Cardiac muscle cell (in vitro differentiated cells and primary cell): ENCODE results near the gene SHC4. TPM values are rescaled to one million over a fixed set of nuclear protein-coding genes. Genes with fewer than 3 reads are reported as not detected.

Experiments
- DNase-seq, 2 donors: peaks; one replicate each; pipeline versions ENCODE4 v3.0.0 to v3.0.0-alpha.2; 2010 to 2017; ENCODE audit warnings: low read depth in 1 of 2, low spot score in 1 of 2
- H3K27ac ChIP-seq: fragments of 200-600 bp; sonication (generic); 2 replicates; pipeline ENCODE4 v1.5.1; 2016
- H3K27me3 ChIP-seq: fragments of 200-600 bp; sonication (generic); 2 replicates; pipeline ENCODE4 v1.6.0; 2016; ENCODE audit warnings: control low read depth
- H3K36me3 ChIP-seq: fragments of 200-600 bp; sonication (generic); 2 replicates; pipeline ENCODE4 v1.5.1; 2016; ENCODE audit warnings: control low read depth
- H3K4me1 ChIP-seq: fragments of 200-600 bp; sonication (generic); 2 replicates; pipeline ENCODE4 v1.8.1; 2017; ENCODE audit warnings: low read depth, mild to moderate bottlenecking, mixed run types
- H3K4me3 ChIP-seq: fragments of 200-600 bp; sonication (generic); 2 replicates; pipeline ENCODE4 v1.5.1; 2016; ENCODE audit warnings: mild to moderate bottlenecking
- H3K9me3 ChIP-seq: fragments of 200-600 bp; sonication (generic); 2 replicates; pipeline ENCODE4 v1.5.1; 2017; ENCODE audit warnings: low read depth, mild to moderate bottlenecking, control low read depth
- polyA plus RNA-seq: library from polyadenylated mRNA; unstranded; fragments of >200 nt; fragmentation: Nextera tagmentation; extraction: Ambion mirVana; gene quantifications from 2 replicates; pipeline ENCODE4 v1.2.1, GENCODE V29; 2016
- total RNA-seq: library from RNA; depleted of rRNA; stranded (reverse); fragments of >200 nt; gene quantifications from 2 replicates; pipeline ENCODE4 v1.2.3, GENCODE V29; 2016
- TF ChIP-seq, protein P1 (sequence below): IDR thresholded peaks from 2 replicates; pipeline ENCODE4 v1.5.1; 2012; ENCODE audit warnings: low read depth, mild to moderate bottlenecking, low read length

The SHC4 gene
- total and polyA plus RNA-seq, 2 experiments from 2014 or later: 1.3 to 1.5 TPM

GRCh38 chr15:48832648-48833047 lies 131.1 kb downstream of the SHC4 start:
- H3K27ac ChIP-seq: no peak overlapping the region
- no peak for DNase-seq
- no peak overlapping the region for H3K4me3 ChIP-seq
- no peaks in the 10 kb centered on the region for H3K9me3 ChIP-seq
- H3K36me3 ChIP-seq: no peaks in the 10 kb centered on the region
- TF ChIP-seq, protein P1, sequence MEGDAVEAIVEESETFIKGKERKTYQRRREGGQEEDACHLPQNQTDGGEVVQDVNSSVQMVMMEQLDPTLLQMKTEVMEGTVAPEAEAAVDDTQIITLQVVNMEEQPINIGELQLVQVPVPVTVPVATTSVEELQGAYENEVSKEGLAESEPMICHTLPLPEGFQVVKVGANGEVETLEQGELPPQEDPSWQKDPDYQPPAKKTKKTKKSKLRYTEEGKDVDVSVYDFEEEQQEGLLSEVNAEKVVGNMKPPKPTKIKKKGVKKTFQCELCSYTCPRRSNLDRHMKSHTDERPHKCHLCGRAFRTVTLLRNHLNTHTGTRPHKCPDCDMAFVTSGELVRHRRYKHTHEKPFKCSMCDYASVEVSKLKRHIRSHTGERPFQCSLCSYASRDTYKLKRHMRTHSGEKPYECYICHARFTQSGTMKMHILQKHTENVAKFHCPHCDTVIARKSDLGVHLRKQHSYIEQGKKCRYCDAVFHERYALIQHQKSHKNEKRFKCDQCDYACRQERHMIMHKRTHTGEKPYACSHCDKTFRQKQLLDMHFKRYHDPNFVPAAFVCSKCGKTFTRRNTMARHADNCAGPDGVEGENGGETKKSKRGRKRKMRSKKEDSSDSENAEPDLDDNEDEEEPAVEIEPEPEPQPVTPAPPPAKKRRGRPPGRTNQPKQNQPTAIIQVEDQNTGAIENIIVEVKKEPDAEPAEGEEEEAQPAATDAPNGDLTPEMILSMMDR: no peak
- no peaks in the 10 kb centered on the region for H3K4me1 ChIP-seq
- no peaks in the 10 kb centered on the region for H3K27me3 ChIP-seq

GRCh38 chr15:48828906-48829305 lies 134.8 kb downstream of the SHC4 start:
- DNase-seq: no peak
- H3K36me3 ChIP-seq: no peaks in the 10 kb centered on the region
- no peak overlapping the region for H3K27ac ChIP-seq
- H3K4me1 ChIP-seq: no peaks in the 10 kb centered on the region
- H3K9me3 ChIP-seq: no peaks in the 10 kb centered on the region
- TF ChIP-seq, protein P1: no peak
- H3K4me3 ChIP-seq: no peak overlapping the region
- no peaks in the 10 kb centered on the region for H3K27me3 ChIP-seq

DNA sequence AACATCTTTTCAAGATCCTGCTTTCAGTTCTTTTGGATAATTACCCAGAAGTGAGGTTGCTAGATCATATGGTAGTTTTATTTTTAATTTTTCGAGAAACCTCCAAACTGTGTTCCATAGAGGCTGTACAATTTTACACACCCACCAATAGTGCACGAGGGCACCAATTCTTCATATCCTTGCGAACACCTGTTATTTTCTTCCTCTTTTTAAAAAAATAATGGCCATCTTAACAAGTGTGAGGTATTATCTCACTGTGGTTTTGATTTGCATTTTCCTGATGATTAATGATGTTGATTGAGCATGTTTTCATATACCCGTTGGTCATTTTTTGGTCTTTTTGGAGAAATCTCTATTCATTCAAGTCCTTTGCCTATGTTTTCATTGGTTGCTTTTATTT lies 135.2 kb downstream of the SHC4 start:
- TF ChIP-seq, protein P1: no peak
- Histone ChIP-seq H3K27ac (no peak overlapping the region), H3K27me3 (no peaks in the 10 kb centered on the region), H3K4me1 (no peaks in the 10 kb centered on the region), H3K36me3 (no peaks in the 10 kb centered on the region), H3K4me3 (no peak overlapping the region), H3K9me3 (no peaks in the 10 kb centered on the region)
- no peak for DNase-seq

- TF ChIP-seq, protein P1: no peak
- H3K4me1 ChIP-seq: no peaks in the 10 kb centered on the region
Observed at GRCh38 chr15:48825075-48825474, 138.6 kb downstream of the SHC4 start.

GRCh38 chr15:48823706-48824105 lies 140.0 kb downstream of the SHC4 start:
- Histone ChIP-seq H3K36me3 (no peaks in the 10 kb centered on the region), H3K4me1 (no peaks in the 10 kb centered on the region), H3K27me3 (no peaks in the 10 kb centered on the region), H3K4me3 (no peak overlapping the region), H3K9me3 (no peaks in the 10 kb centered on the region), H3K27ac (no peak overlapping the region)
- TF ChIP-seq, protein P1: no peak
- DNase-seq: no peak

More at GRCh38 chr15:48825075-48825474, 138.6 kb downstream of the SHC4 start:
- Histone ChIP-seq H3K27me3 (no peaks in the 10 kb centered on the region), H3K4me3 (no peak overlapping the region), H3K27ac (no peak overlapping the region), H3K9me3 (no peaks in the 10 kb centered on the region), H3K36me3 (no peaks in the 10 kb centered on the region)
- no peak for DNase-seq

DNA sequence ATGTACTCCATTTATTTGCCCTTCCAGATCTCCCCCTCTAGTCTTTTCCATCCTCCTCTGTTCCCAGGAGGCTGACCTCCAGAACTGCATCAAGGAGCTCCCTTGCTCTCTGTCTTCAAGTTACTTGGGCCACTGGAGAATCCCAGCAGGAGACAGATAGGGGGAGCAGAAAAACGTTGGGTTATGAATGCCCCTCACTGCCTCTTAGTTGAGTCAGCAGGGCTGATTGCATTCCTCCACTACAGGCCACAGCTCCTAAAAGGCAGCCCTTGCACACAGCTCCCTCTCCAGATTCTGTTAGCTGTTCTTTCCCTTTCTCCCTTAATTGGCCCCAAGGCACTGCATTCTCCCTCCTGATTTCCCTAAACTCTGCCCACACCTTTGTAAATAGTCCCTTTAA lies 140.5 kb downstream of the SHC4 start:
- H3K4me1 ChIP-seq: no peaks in the 10 kb centered on the region
- H3K9me3 ChIP-seq: no peaks in the 10 kb centered on the region
- DNase-seq: peak in 1 of 2 donors; percentile 22
- no peak overlapping the region for H3K4me3 ChIP-seq
- H3K36me3 ChIP-seq: no peaks in the 10 kb centered on the region
- no peak overlapping the region for H3K27ac ChIP-seq
- TF ChIP-seq, protein P1: no peak
- no peaks in the 10 kb centered on the region for H3K27me3 ChIP-seq
